Measurements from ENCODE around the gene MTERF4.

DNA sequence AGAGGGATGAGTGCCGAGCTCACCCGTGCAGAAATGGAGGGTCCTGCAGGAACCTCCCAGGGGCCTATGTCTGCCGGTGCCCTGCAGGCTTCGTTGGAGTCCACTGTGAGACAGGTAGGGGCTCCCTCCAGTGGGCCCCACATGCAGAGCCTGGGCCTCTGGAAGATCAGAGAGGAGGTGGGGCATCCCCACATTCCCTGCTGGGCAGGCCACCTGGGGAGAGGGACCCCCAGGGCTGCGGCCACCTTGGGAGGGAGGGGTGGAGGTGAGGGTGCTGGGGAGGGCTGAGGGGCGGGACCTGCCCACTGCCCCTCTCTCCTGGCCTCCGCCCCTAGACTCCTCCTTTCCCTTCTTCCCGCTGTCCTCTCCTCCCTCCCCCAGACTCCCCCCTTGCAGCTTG is 38.5 kb downstream of the MTERF4 start:
- TF ChIP-seq CTCF (conservative IDR thresholded peaks at IDR 0.05; ENCODE audit: low read length) = no peak
- no peak for TF ChIP-seq EZH2phosphoT487 (IDR thresholded peaks at IDR 0.05; ENCODE audit: borderline replicate concordance)
